GM23338 (cell line): ENCODE results near the gene GORAB. TPM values are rescaled to one million over a fixed set of nuclear protein-coding genes. Genes with fewer than 3 reads are reported as not detected.

Experiments
- ATAC-seq: fragments of 200-7000 bp; cut with Tn5 transposase; 3 replicates; pipeline ENCODE4 v1.9.1; 2020
- DNase-seq: peaks from one replicate; pipeline ENCODE4 v3.0.0-alpha.2; 2015; ENCODE audit warnings: low spot score
- H2AFZ ChIP-seq: fragments of 200-600 bp; sonication (generic); 2 replicates; pipeline ENCODE4 v1.8.0; 2016; ENCODE audit warnings: antibody characterized with exemption, mild to moderate bottlenecking, moderate library complexity
- H3F3A ChIP-seq: fragments of 200-600 bp; sonication (generic); replicated peaks from 2 replicates; pipeline ENCODE4 v1.8.0; 2017; ENCODE audit warnings: antibody characterized with exemption, mixed run types, low read depth
- H3K27ac ChIP-seq: fragments of 200-600 bp; sonication (generic); 2 replicates; pipeline ENCODE4 v1.6.1; 2016; ENCODE audit warnings: low read depth
- H3K27me3 ChIP-seq: fragments of 200-600 bp; sonication (generic); 2 replicates; pipeline ENCODE4 v1.8.0; 2016; ENCODE audit warnings: mild to moderate bottlenecking, mixed run types, moderate library complexity; ENCODE audit not compliant: insufficient read depth
- H3K36me3 ChIP-seq: fragments of 200-600 bp; sonication (generic); 2 replicates; pipeline ENCODE4 v1.8.0; 2016; ENCODE audit warnings: mild to moderate bottlenecking; ENCODE audit not compliant: insufficient read depth
- H3K4me1 ChIP-seq: fragments of 200-600 bp; sonication (generic); 2 replicates; pipeline ENCODE4 v1.8.0; 2016; ENCODE audit warnings: mild to moderate bottlenecking, moderate library complexity; ENCODE audit not compliant: insufficient read depth
- H3K4me2 ChIP-seq: fragments of 200-600 bp; sonication (generic); 2 replicates; pipeline ENCODE4 v1.7.1; 2017; ENCODE audit warnings: mixed run types
- H3K4me3 ChIP-seq: fragments of 200-600 bp; sonication (generic); 2 replicates; pipeline ENCODE4 v1.6.1; 2016; ENCODE audit warnings: mixed run types
- H3K79me2 ChIP-seq: fragments of 200-600 bp; sonication (generic); replicated peaks from 2 replicates; pipeline ENCODE4 v1.8.0; 2017; ENCODE audit warnings: mild to moderate bottlenecking; ENCODE audit not compliant: insufficient read depth
- H3K9me2 ChIP-seq: fragments of 200-600 bp; sonication (generic); 2 replicates; pipeline ENCODE4 v1.8.0; 2017; ENCODE audit not compliant: insufficient read depth
- H4K20me1 ChIP-seq: fragments of 200-600 bp; sonication (generic); replicated peaks from 2 replicates; pipeline ENCODE4 v1.8.0; 2017; ENCODE audit warnings: mild to moderate bottlenecking; ENCODE audit not compliant: insufficient read depth
- H3K27ac Mint-ChIP-seq: 2 replicates; pipeline ENCODE4 v1.8.0; 2020; ENCODE audit warnings: inconsistent platforms, mild to moderate bottlenecking, moderate library complexity, mixed read lengths
- H3K27me3 Mint-ChIP-seq: 3 replicates; pipeline ENCODE4 v1.8.0; 2022; ENCODE audit warnings: low read depth, mild to moderate bottlenecking, moderate library complexity, mixed read lengths, inconsistent platforms; ENCODE audit not compliant: insufficient read depth, poor library complexity
- H3K36me3 Mint-ChIP-seq: 3 replicates; pipeline ENCODE4 v1.8.0; 2021; ENCODE audit warnings: low read depth, mild to moderate bottlenecking, inconsistent platforms, moderate library complexity, mixed read lengths
- H3K4me1 Mint-ChIP-seq: 3 replicates; pipeline ENCODE4 v1.8.0; 2020; ENCODE audit warnings: mild to moderate bottlenecking, inconsistent platforms, mixed read lengths
- H3K4me3 Mint-ChIP-seq: 3 replicates; pipeline ENCODE4 v1.8.0; 2021; ENCODE audit warnings: moderate library complexity, mild to moderate bottlenecking, inconsistent platforms, mixed read lengths
- H3K9me3 Mint-ChIP-seq: 3 replicates; pipeline ENCODE4 v1.8.0; 2020; ENCODE audit warnings: moderate library complexity, mild to moderate bottlenecking, inconsistent platforms, mixed read lengths
- CREB1 ChIP-seq: fragments of 250-450 bp; sonication (Bioruptor Pico); IDR thresholded peaks from 2 replicates; pipeline ENCODE4 v1.5.0; 2020; ENCODE audit warnings: low read depth, mild to moderate bottlenecking, moderate library complexity
- ETS1 ChIP-seq: IDR thresholded peaks from 2 replicates; pipeline ENCODE4 v1.6.1; 2016; ENCODE audit warnings: antibody characterized with exemption
- EZH2 ChIP-seq: fragments of 200-600 bp; sonication (generic); IDR thresholded peaks from one replicate; pipeline ENCODE4 v1.8.0; 2017; ENCODE audit warnings: antibody characterized with exemption, mild to moderate bottlenecking, low read depth; ENCODE audit not compliant: unreplicated experiment
- EZH2phosphoT487 ChIP-seq: fragments of 200-600 bp; sonication (generic); IDR thresholded peaks from one replicate; pipeline ENCODE4 v1.8.1; 2018; ENCODE audit warnings: antibody characterized with exemption; ENCODE audit not compliant: unreplicated experiment
- JUNB ChIP-seq: IDR thresholded peaks from one replicate; pipeline ENCODE4 v1.6.1; 2016; ENCODE audit warnings: antibody characterized with exemption; ENCODE audit not compliant: unreplicated experiment
- NANOG ChIP-seq: IDR thresholded peaks from 2 replicates; pipeline ENCODE4 v1.6.1; 2016; ENCODE audit warnings: antibody characterized with exemption, borderline replicate concordance
- POLR2AphosphoS5 ChIP-seq: IDR thresholded peaks from 2 replicates; pipeline ENCODE4 v1.6.1; 2016; ENCODE audit warnings: antibody characterized with exemption, low read depth
- STAT1 ChIP-seq: IDR thresholded peaks from one replicate; pipeline ENCODE4 v1.6.1; 2016; ENCODE audit warnings: antibody characterized with exemption; ENCODE audit not compliant: unreplicated experiment
- ZNF114 ChIP-seq: fragments of 250-450 bp; sonication (Bioruptor Pico); IDR thresholded peaks from 2 replicates; pipeline ENCODE4 v1.5.0; 2020; ENCODE audit warnings: mild to moderate bottlenecking, moderate library complexity
- ZNF462 ChIP-seq: fragments of 250-450 bp; sonication (Bioruptor Pico); IDR thresholded peaks from 2 replicates; pipeline ENCODE4 v1.5.0; 2020; ENCODE audit warnings: mild to moderate bottlenecking, moderate library complexity
- polyA plus RNA-seq: library from polyadenylated mRNA; unstranded; fragments of >200 nt; fragmentation: Nextera tagmentation; extraction: Ambion mirVana; gene quantifications from 2 replicates; pipeline ENCODE4 v1.2.1, GENCODE V29; 2016
- total RNA-seq: library from RNA; depleted of rRNA; stranded (reverse); fragments of >200 nt; shearing (Covaris generic); gene quantifications from 2 replicates; pipeline ENCODE4 v1.2.3, GENCODE V29; 2014
- TF ChIP-seq, protein P1 (sequence below): IDR thresholded peaks from one replicate; pipeline ENCODE4 v1.6.1; 2018; ENCODE audit warnings: antibody characterized with exemption; ENCODE audit not compliant: unreplicated experiment

GORAB gene
- total and polyA plus RNA-seq, 2 experiments from 2014 or later: 10.4 to 21.1 TPM

GRCh38 chr1:170518965-170519364 lies 13.0 kb upstream of the GORAB start (continued):
- TF ChIP-seq, protein P1, sequence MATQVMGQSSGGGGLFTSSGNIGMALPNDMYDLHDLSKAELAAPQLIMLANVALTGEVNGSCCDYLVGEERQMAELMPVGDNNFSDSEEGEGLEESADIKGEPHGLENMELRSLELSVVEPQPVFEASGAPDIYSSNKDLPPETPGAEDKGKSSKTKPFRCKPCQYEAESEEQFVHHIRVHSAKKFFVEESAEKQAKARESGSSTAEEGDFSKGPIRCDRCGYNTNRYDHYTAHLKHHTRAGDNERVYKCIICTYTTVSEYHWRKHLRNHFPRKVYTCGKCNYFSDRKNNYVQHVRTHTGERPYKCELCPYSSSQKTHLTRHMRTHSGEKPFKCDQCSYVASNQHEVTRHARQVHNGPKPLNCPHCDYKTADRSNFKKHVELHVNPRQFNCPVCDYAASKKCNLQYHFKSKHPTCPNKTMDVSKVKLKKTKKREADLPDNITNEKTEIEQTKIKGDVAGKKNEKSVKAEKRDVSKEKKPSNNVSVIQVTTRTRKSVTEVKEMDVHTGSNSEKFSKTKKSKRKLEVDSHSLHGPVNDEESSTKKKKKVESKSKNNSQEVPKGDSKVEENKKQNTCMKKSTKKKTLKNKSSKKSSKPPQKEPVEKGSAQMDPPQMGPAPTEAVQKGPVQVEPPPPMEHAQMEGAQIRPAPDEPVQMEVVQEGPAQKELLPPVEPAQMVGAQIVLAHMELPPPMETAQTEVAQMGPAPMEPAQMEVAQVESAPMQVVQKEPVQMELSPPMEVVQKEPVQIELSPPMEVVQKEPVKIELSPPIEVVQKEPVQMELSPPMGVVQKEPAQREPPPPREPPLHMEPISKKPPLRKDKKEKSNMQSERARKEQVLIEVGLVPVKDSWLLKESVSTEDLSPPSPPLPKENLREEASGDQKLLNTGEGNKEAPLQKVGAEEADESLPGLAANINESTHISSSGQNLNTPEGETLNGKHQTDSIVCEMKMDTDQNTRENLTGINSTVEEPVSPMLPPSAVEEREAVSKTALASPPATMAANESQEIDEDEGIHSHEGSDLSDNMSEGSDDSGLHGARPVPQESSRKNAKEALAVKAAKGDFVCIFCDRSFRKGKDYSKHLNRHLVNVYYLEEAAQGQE: no peak
- TF ChIP-seq STAT1: no peak
- no peak for TF ChIP-seq EZH2
- TF ChIP-seq ZNF114 (CRISPR knock-in tag): no peak
- TF ChIP-seq CREB1 (CRISPR knock-in tag): no peak
- TF ChIP-seq EZH2phosphoT487: no peak

- TF ChIP-seq POLR2AphosphoS5 (no peak), ZNF114 (CRISPR knock-in tag) (no peak), NANOG (no peak), CREB1 (CRISPR knock-in tag) (no peak), JUNB (no peak)
- Histone ChIP-seq H4K20me1 (no peaks in the 10 kb centered on the region), H3K4me3 (no peak overlapping the region), H3K27ac (no peak overlapping the region), H3F3A (no peaks in the 10 kb centered on the region), H3K27me3 (no peaks in the 10 kb centered on the region), H2AFZ (no peak overlapping the region), H3K79me2 (no peaks in the 10 kb centered on the region), H3K36me3 (no peaks in the 10 kb centered on the region), H3K9me2 (no peaks in the 10 kb centered on the region), H3K4me1 (no peaks in the 10 kb centered on the region), H3K4me2 (no peak overlapping the region)
- no peak overlapping the region for H3K4me3 Mint-ChIP-seq
- H3K27me3 Mint-ChIP-seq: no peaks in the 10 kb centered on the region
- H3K36me3 Mint-ChIP-seq: no peaks in the 10 kb centered on the region
- DNase-seq (no peak), ATAC-seq (no peak)
- no peak overlapping the region for H3K27ac Mint-ChIP-seq
- peaks cover 3% of the 10 kb centered on the region for H3K4me1 Mint-ChIP-seq
- H3K9me3 Mint-ChIP-seq: no peaks in the 10 kb centered on the region
Observed at GRCh38 chr1:170520601-170521000, 11.4 kb upstream of the GORAB start.

GRCh38 chr1:170521818-170522217 lies 10.1 kb upstream of the GORAB start:
- Histone ChIP-seq H3K4me1 (no peaks in the 10 kb centered on the region), H3K4me2 (no peak overlapping the region), H2AFZ (no peak overlapping the region), H3K9me2 (no peaks in the 10 kb centered on the region), H3K27ac (no peak overlapping the region), H3K27me3 (no peaks in the 10 kb centered on the region), H3K36me3 (no peaks in the 10 kb centered on the region), H3K4me3 (no peak overlapping the region), H4K20me1 (no peaks in the 10 kb centered on the region), H3F3A (no peaks in the 10 kb centered on the region), H3K79me2 (no peaks in the 10 kb centered on the region)
- ATAC-seq (no peak), DNase-seq (no peak)
- Mint-ChIP-seq H3K27ac (no peak overlapping the region), H3K4me3 (no peak overlapping the region), H3K36me3 (no peaks in the 10 kb centered on the region), H3K9me3 (no peaks in the 10 kb centered on the region), H3K27me3 (no peaks in the 10 kb centered on the region), H3K4me1 (peaks cover 3% of the 10 kb centered on the region)
- TF ChIP-seq ETS1: no peak
- TF ChIP-seq ZNF462 (CRISPR knock-in tag): no peak
- TF ChIP-seq ZNF114 (CRISPR knock-in tag): no peak
